ENCODE measurements around the gene DCDC2C. TPM values are rescaled to one million over a fixed set of nuclear protein-coding genes. Genes with fewer than 3 reads are reported as not detected.

Gene DCDC2C
- total RNA-seq, 1 experiment from 2014 or later, result not detected

DNA sequence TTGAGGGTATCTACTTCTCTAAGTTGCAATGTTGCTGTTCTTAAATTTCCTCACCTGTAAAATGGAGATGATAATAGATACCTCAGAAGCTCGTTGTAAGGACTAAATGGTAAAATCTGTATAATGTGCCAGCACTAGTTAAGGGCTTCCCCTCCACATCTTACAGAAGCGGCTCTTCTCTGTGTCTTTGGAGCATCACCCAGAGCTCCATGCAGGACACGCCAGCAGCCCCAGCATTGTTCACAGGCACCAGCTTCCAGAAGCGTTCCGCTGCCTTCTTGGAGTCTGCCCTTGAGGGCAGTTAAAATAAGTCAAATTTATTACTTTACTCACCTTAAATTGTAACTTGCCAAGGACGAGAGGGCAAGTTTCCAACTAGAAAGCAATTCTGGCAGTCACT is 5.8 kb downstream of the DCDC2C start:
- no peak for DNase-seq (ENCODE audit: low spot score)

DNA sequence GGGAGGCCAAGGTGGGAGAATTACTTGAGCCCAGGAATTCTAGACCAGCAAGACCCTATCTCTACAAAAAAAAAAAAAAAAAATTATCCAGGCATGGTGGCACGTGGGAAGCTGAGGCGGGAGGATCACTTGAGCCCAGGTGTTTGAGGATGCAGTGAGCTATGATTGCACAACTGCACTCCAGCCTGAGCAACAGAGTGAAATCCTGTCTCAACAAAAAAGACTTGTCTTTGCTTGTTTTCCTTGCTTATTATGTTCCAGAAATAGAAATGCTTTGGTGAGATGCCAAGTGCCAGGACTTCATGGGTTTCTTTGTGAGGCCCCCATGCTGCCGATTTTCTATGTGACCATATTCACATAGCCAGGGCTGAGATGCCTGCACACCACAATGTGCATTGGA is 9.0 kb downstream of the DCDC2C start:
- DNase-seq (ENCODE audit: low spot score), result no peak

DNA sequence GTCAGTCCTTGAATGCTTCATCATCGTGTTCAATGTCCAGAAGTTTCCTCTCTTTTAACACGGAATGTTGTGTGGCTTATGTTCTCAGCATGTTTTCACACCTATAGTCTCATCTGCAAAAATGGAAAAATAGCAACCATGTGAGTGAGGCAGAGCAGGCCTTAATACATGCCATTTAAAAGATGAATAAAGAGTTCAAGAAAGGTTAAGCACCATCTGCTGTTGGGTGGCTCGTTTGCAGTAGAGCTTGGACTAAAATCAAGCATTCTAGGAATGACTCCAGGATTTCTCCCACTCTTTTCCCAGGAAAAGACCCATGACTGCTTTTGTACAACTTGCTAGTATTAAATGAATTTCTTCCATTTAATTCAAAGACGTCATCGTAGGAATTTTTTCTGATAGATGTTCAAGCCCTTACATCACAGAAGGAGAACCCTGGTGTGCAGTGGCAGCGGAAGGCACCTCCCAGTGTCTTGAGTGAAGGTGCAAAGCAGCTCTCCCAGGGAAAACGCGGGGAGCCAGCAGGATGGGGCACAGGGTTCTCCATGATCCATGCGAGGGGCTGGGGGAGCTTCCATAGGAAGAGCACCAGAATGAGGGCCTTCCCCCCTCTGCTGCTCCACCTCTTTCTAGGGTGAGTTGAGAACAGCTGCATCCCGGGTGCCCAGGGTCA is 9.6 kb downstream of the DCDC2C start:
- DNase-seq (ENCODE audit: low spot score), result no peak

DNA sequence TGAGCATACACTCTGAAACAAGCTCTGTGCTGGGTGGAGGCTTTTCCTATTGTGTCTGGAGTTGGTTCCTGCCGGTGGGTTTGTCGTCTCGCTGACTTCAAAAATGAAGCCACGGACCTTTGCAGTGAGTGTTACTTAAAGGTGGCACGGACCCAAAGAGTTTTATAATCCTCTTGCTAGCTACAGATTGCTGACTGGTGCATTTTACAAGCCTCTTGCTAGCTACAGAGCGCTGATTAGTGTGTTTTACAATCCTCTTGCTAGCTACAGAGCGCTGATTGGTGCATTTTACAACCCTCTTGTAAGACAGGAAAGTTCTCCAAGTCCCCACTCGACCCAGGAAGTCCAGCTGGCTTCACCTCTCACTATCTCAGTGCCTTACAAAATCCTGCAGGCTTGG is 15.3 kb downstream of the DCDC2C start:
- no peak for DNase-seq (ENCODE audit: low spot score)

DNA sequence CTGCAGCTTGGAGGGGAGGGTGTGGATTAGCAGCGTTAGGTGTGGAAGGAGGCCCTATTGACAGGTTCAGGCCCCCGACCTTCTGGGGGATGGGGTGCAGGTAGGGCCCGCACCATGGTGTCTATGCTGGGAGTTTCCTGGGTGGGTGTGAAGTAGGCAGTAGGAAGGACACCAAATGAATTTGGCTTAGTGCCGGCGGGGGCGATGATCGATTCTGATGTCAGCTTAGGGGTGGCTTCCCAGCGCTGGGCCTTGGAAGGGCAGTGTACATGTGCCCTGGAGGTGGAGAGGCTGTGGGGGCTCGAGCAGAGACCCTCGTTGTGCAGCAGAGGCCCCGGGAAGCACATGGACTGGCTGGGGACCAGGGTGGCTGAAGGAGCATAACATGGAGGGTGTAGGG is 21.6 kb downstream of the DCDC2C start:
- DNase-seq (ENCODE audit: low spot score), result no peak

DNA sequence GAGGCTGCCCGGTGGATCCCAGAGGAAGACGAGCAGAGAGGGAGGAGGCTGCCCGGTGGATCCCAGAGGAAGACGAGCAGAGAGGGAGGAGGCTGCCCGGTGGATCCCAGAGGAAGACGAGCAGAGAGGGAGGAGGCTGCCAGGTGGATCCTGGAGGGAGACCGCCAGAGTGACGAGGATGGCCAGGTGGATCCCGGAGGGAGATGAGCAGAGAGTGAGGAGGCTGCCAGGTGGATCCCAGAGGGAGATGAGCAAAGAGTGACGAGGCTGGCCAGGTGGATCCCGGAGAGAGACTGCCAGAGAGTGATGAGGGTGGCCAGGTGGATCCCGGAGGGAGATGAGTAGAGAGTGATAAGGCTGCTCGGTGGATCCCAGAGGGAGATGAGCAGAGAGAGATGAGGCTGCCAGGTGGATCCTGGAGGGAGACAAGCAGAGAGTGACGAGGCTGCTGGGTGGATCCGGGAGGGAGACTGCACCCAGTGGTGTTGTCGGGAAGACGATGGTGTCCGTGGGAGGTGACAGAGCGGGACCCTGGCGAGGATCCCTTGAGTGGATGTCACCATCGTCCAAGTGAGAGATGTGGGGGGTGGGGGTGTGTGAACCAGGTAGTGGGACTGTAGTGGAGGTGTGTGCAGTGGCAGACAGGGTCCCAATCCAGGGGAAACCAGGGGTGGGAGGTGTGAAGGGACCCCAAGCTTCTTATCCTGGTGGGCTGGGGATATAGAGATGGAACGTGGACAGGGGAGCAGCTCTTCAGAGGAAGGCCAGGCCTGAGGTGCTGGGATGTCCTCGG is 22.3 kb downstream of the DCDC2C start:
- no peak for DNase-seq (ENCODE audit: low spot score)

DNA sequence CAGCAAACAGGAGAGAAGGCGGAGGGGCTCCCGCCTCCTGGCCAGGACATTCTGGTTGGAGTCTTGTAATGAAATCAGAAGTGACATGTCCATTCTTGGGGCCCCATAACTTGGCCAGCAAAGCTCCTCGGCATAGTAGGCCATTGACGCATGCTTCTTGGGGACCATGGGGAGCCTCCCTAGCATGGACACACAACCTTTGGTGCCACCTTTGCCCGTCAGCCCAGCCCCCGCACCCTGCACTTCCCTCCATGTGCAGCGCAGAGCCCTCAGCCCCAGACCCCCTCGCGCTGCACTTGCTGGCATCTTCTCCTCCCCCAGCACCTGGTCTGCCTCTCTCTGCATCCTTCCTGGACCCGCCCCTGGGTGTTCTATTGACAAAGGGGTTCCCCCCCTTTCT is 23.1 kb downstream of the DCDC2C start:
- DNase-seq (ENCODE audit: low spot score), result no peak

DNA sequence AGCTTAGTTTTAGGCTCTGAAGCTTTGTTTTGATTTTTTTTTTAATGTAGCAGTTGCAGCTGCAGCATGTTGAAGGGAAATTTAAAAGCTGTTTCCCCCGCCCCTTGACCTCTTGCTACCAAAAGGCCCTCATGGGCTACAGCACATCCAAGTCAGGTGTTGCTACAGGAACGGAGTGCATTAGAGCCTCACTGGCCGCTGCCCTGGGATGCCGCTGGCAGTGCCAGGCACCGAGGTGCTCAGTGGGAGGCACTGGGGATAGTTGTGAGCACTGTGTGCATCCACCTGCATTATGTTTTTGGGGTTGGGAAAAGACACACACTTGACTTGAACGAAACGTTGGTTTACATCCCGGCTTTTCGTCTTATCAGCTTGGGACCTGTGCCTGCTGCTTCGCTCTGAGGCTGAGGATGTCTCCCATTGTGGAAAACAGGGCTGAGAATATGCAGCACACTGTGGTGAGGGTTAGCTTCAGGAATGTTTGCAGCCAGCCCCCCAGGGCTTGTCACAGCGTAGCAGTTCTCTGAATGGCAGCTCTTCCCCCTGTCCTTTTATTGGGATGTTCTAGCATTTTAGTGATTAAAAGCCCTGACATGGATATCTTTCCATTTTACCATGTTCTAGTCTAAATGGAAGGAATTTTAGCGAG is 24.1 kb downstream of the DCDC2C start:
- no peak for DNase-seq (ENCODE audit: low spot score)

DNA sequence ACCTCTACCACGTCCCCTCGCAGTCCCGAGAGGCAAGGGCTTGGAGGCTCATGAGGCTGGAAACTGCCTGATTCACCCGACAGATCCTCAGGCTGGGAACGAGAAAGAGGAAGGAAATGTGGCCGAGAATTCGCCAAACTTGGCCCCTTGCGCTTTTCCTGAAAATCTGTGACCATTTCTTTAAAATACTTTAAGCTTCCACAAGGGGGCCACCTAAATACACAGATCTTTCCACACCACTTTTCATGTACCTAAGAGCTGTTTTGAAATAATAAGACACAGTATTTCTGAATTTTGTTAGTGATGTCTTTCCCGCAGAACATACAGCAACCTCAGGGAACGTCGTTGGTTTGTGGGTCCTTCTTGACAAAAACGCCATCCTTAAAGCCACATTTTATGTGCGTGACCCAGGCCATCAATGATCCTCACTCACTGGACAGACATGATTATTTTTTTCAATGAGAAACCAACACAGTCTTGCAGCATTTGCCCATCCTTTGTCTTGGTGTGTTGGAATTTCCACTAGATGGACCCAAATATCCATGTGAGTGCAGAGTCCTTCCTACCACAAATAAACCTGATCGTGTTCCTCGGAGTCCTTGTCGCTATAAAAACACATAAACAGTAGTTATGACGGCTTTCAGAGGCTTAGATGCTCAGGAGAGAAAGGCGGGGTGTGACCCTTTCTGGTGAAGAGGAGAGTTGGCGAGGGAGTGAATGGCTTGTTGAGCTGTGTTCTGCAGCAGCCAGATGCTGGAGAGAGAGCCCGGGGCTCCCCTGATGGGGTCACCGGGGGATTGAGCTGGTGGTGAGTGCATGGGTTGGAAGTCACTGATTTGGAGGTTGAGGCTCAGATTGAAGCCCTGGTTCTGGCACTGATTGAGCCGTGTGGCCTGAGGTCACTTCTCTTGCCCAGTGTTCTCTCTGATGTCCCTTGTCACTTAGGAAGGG is 25.0 kb downstream of the DCDC2C start:
- DNase-seq (ENCODE audit: low spot score), result peak; percentile 40

DNA sequence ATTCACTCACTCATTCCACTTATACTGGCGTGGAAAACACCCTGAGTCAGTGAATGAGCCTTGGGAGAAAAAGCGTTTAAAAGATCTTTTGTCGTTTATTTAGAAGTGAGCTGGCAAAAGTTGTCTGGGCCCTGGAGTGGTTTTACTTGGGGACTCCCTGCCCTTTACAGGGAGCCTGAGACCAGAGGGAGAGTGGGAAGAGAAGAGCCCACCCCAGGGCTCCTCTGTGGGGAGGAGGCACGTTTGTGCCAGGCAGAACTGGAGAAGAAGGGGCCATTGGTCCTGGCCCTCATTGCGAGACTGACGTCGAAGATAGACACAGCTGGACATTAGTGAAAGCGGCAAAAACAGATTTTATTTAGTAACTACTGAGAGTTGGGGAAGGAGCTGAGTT is 25.7 kb downstream of the DCDC2C start:
- DNase-seq (ENCODE audit: low spot score), result no peak

DNA sequence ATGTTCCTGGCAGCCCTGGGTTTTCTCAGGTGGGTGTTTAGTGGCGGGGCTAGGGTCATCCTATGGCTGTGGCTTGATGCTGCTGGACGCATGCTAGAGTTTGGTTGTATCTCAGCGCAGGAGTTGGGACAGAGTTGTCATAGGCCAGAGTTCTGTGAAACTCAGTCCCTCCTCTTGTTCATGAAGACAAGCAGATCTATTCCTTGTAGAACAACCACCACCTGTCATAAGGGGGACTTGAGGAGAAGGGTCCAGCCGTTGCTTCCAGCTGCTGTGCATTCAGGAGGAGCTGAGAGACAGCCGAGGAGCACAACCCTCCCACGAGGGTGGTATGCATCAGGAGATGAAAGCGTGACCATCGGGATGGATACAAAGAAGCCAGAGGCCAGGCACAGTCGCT is 26.4 kb downstream of the DCDC2C start:
- DNase-seq (ENCODE audit: low spot score), result no peak

DNA sequence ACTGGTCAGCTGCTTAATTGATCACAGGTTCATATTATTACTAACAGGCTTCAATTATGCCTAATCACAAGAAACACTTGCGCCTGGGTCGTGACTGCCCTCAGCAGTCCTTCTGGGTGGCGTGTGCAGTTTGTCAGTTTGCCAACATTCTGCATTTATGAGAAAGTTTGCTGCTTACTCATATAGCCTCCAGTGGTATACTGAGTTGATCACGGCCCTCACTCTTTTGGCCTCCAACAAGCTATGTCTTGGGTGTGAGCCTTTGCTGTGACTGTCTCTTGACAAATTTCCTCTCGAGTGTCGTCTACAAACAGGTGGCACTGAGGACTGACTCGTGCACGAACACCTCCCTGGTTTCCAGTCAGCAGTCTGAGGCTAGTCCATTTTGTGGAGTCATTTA is 27.3 kb downstream of the DCDC2C start:
- DNase-seq (ENCODE audit: low spot score), result no peak

DNA sequence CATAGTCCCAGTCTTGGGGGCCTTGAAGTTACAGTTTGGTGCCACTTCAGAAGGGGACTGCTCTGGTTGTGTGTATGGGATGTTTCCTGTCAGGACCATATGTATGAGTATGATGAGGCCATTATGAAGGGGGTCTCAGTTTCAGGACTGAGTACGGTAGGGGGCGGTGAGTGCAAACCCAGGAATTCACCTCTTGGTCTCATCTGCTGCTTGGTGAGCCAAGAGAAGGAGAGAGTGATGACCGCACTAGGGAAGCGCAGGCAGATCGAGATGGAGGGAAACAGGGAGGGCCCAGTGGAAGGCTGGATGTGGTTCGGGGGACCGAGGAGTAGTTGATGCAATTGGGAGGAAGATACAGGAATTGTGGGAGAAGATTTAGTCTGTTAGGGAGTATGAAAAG is 28.5 kb downstream of the DCDC2C start:
- no peak for DNase-seq (ENCODE audit: low spot score)

DNA sequence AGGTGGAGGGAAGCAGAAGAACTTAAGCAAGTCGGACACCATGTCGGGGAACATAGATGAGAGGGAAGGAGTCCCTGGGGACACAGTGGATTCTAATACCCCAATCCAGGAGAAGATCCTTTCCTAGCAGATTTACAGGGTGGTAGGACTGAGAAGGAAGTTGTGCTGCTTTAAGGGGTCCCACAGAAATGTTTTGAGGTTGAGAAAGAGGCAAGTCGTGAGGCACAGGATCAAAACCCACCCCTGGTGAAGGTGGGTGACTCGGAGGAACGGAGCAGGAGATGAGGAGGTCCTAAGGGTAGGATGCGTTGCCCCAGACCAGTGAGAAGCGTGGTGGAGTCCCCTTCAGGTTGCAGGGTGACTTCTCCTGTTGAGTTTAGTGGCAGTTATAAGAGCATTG is 32.7 kb downstream of the DCDC2C start:
- DNase-seq (ENCODE audit: low spot score), result no peak

DNA sequence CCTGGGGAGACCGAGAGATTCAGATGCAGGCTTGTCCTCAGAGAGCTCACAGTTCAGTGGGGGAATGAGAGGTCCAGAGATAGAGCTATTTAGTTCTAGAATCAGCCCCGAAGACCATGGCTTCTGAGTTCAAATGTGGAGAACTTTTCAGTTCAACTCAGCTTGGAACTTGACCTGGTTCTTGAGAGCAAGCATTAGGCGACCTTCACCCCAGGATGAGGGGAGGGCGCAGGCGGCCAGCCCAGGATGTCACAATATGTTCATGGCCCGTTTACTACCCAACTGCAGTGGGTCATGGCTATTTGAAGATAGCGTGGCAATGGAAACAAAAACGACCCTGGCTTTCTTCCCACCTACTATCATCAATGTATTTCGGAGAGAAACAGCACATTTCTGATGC is 33.8 kb downstream of the DCDC2C start:
- DNase-seq (ENCODE audit: low spot score), result no peak

DNA sequence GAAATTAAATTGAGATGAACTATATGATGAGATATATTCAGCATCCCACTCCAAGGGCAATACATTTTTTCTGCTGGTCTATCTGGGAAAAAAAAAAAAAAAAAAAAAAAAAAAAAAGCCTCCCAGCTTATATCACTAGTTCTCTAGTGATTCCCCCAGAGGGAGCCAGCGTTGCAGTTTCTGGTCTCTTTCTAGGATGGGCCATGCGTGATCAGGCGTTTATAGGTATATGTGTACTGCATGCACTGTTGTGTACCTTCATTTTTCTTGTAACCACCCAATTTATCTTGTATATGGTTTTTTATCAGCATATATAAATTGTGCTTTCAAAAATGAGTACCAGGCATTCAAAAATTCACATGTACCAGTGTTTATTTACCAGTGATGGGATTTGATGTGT is 35.1 kb downstream of the DCDC2C start:
- peak; percentile 63 for DNase-seq (ENCODE audit: low spot score)

DNA sequence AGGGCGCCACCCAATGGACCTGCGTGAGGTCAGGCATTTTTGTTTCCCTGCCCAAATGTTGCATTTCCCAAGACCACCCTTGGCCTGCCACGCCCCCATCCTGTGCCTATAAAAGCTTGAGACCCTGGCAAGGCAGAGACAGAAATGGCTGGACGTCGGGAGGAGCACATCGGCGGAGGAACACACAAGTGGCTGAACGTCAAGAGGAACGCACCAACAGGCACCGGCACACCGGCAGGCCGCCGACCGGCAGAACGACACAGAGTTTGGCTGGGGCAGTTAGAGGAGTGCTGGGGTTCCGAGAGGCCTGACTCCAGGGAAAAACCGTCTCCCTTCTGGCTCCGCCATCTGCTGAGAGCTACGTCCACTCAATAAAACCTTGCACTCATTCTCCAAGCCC is 35.9 kb downstream of the DCDC2C start:
- no peak for DNase-seq (ENCODE audit: low spot score)

DNA sequence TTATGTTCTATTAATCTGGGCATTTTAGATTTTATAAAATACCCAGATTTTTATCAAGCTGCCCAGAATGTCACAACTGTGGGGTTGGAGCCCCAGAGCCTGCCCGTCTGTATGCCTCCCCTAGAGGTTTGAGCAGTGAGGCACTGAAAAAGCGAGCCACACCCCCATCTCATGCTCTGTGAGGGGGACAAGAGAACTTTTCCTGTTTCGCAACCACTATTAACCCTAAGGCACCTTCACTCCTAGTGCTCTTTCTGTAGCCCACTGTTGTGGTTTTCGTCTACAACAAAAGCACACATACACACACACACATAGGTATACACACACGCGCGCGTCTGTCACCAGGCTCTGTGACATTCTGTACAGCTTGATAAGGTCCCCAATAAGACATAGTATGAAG is 38.0 kb downstream of the DCDC2C start:
- no peak for DNase-seq (ENCODE audit: low spot score)

DNA sequence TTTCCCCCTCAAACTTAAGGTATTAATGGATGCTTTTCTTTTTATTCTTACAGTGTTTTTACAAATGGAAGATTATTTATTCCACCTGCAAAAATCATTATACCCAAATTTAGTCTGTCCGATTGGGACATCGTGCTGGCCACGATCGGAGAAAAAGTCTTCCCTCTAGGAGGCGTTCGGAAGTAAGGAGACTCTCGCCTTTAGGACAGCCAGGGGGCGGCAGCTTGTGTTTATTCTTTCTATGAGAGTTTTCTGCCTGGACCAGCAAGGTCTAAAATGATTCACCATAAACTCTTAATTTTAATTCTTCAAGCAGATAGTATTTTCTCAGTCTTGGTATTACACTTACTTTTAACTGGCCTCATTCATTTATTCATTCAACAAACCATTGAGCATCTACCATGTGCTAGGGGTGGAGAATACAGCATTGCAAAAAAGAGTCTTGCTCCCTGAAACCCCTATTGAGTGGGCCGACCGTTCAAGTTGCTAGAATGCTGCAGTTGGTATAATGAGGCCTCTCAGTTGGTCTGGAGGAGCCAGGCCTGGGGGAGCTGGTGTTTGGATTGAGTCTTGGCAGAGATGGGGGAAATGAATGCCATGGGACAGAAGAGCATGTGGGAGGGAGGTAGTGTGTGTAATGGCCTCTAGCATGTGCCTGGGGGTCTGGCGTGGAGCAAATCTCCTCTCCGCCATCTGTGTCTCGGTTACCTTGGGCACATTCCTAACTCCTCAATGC is 38.7 kb downstream of the DCDC2C start:
- DNase-seq (ENCODE audit: low spot score), result no peak

DNA sequence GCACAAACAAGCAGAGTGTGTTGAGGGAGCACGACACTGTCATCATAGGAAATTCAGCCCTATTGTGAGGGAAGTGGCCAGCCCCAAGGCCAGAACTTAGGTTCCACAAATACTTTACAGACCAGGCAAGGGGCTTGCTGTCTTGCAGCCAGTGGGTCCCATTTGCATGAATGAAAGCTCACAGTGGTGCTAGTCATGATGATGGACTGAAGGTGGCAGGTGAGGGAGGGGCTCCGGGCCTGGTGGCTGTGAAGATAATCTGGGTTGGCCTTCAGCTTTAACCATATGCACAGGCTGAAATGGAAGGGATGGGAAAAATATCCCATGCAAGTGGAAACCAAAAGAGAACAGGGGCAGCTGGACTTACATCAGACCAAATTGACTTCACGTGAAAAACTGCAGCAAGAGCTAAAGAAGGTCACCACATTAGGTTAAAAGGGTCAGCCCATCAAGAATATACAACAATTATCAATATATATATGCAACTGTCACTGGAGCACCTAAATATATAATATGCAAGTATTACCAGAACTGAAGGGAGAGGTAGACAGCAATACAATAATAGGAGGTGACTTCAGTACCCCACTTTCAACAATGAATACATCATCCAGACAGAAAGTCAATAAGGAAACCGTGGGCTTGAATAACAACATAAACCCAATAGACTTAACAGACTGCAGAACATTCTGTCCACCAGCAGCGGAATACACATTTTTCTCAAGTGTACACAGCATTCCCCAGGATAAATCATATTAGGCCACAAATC is 39.6 kb downstream of the DCDC2C start:
- no peak for DNase-seq (ENCODE audit: low spot score)
